Melanocyte of skin (primary cell): Measurements from ENCODE around the gene ZNF24. TPM values are rescaled to one million over a fixed set of nuclear protein-coding genes. Genes with fewer than 3 reads are reported as not detected.

Experiments
- total RNA-seq, 2 donors: library from RNA; depleted of rRNA; stranded (reverse); fragments of >200 nt; gene quantifications; 2 replicates each; pipeline ENCODE4 v1.2.3, GENCODE V29; 2012

The ZNF24 gene
- total RNA-seq: 10 to 100 TPM; 51.0 to 56.1 TPM

DNA sequence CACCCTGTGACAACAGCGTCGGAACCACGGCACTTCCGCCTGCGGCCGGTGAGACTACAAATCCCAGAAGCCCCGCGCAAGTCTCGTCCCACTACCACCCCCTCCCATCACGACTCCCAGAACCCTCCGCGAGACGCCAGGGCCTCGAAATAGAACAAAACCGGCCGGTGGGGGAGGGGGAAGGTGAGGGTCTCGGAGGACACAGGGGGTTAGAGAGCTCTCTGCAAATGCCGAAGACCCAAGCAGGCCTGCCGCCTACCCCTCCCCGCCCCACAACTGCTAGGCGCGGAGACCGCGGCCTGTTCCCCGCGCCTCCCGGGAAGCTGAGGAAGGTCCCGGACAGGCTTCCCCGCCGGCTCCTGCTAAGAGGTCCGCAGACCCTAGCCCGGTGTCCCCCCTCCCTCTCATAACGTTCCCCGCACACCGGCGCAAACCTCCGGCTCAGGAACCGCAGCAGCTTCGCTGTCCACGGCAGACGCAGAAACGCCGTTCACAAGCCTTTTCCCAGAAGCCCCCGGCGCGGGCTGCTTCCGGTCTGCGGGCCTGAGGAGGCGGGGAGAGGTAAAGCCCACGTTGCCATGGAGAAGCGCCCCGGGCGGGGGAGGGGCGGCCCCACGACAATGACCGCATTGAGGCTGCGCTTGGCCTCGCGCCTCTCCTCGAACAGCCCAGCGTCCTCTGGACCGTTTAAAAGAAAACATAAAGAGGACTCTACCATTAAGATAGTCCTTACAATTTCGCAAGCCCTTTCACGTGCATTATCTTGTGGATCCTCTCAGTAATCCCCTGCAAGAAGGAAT is at the start of gene ZNF24:
TSS of gene ZNF24 (minus strand) at position 485 of the 800 bp plus-strand sequence. CDS start 3,770 bp downstream, outside the sequence.

DNA sequence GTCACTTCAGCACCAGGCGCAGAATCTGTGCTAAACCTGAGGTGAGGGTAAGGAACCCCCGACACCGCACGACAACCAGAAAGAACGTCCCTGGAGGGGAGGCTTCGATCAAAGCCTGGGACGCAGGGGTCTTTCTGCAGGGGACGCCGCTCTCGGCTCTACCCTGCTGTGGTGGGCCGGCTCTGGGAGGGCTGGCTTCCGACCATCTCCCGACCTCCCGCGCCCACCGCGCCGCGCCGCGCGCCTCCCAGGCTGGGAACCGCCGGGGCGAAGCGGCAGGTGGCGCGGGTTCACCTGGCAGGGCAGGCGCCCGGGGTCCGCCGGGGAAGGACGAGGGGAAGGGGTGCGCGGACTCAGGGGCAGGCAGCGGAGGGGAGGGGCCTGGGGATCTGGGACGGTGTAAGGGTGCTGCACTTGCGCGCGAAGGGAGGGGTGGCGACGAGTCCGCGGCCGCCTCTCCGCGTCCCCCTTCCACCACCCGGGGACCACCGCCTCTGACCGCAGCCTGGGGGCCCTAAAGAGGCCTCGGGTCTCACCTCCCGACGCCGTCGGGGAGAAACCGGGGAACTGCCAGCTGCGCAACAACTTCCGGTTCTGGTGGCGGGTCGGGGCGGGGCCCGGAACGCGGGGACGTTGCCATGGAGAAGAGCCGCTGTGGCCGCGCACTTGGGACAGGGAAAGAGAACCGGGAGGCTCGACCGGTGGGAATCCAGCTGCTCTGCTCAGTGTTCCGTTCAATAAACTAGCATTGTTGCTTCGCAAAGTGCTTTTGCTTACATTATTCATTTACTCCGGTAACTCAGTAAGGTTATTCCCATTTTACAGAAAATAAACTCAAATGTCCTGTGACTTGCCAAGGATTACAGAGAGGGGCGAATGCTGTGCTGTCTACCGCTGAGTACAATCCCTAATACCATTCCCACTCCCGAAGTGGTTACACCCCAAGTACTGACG is 32.8 kb upstream of the ZNF24 start, which contains the start of gene ZNF396:
TSS of gene ZNF396 (minus strand) at position 596 of the 954 bp plus-strand sequence. CDS start 3,045 bp downstream, outside the sequence.

DNA sequence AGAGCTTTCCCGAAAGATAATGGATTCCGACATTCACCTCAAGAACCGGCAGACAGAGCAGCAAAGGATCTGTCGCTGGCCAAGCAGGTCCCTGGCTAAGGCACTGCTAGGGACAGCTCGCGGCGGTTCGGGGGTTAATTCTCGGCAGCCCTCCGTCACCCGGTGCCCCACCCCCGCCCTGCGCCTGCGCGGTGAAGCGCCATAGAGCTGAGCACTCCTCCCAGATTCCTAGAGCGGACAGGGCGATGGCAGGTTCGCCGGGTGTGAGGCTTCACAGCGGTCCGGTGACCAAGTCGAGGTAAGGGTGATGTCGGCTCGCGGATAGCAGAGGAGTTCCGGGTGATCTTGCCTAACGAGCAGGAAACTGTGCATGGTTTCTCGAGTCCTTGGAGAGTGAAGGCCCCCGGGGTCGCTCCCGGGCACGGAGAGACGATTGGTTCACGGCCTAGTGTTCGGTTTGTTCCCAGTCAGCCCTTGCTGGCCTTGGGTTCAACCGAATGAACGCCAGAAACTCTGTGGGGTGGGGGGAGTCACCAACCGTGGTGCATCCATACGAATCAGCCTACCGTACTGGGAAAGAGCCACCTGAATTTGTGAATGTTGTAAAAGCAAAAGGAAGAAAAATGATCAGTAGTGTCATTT is 54.0 kb downstream of the ZNF24 start, which contains the start of gene ZSCAN30:
TSS of gene ZSCAN30 (minus strand) at position 136 of the 642 bp plus-strand sequence. CDS start 25,877 bp downstream, outside the sequence.

Other genes starting within 250 kb of the ZNF24 start
- gene ZNF397, start 103.4 kb downstream of the ZNF24 start, total RNA-seq: 10 to 100 TPM in 1 of 2 donors, 1 to 10 TPM in 1; 5.7 to 11.4 TPM
- gene ZSCAN30, start 54.2 kb downstream of the ZNF24 start, total RNA-seq: 10 to 100 TPM in 1 of 2 donors, 1 to 10 TPM in 1; 9.3 to 18.2 TPM
- 1 to 10 TPM in 1 of 2 donors, under 1 TPM in 1; 1.00 to 2.1 TPM for gene ZNF396, start 32.9 kb upstream of the ZNF24 start, total RNA-seq
- 1 to 10 TPM; 3.8 to 5.0 TPM for gene INO80C, start 153.5 kb upstream of the ZNF24 start, total RNA-seq
- 10 to 100 TPM; 29.6 to 35.1 TPM for gene GALNT1, start 237.3 kb upstream of the ZNF24 start, total RNA-seq